Sigmoid colon (tissue), 7 donors: ENCODE results near the gene EFCAB9. TPM values are rescaled to one million over a fixed set of nuclear protein-coding genes. Genes with fewer than 3 reads are reported as not detected.

Experiments used
- DNase-seq: peaks from one replicate; pipeline ENCODE4 v3.0.0-alpha.2; 2019
- H3K27ac ChIP-seq, 4 donors: fragments of 200-600 bp; sonication (generic); one replicate each; pipeline ENCODE4 v1.5.1; 2016 to 2019; ENCODE audit warnings: mild to moderate bottlenecking in 1 of 4
- H3K27me3 ChIP-seq, 3 donors: fragments of 200-600 bp; sonication (generic); one replicate each; pipeline ENCODE4 v1.5.1; 2019; ENCODE audit warnings: mild to moderate bottlenecking in 1 of 3
- H3K36me3 ChIP-seq, 4 donors: fragments of 200-600 bp; sonication (generic); one replicate each; pipeline ENCODE4 v1.5.1; 2016 to 2019
- H3K4me1 ChIP-seq, 4 donors: fragments of 200-600 bp; sonication (generic); one replicate each; pipeline ENCODE4 v1.5.1; 2017 to 2019
- H3K4me3 ChIP-seq, 4 donors: fragments of 200-600 bp; sonication (generic); one replicate each; pipeline ENCODE4 v1.5.1; 2017 to 2019; ENCODE audit warnings: mild to moderate bottlenecking in 2 of 4, moderate library complexity in 1 of 4
- H3K9me3 ChIP-seq, 4 donors: fragments of 200-600 bp in 3 of 4; sonication (generic) in 3 of 4; one replicate each; pipeline versions ENCODE4 v1.5.1 to v1.6.1; 2013 to 2019
- CTCF ChIP-seq, 4 experiments: fragments of 450-650 bp in 3 of 4; fragments of 200-600 bp in 1 of 4; IDR thresholded peaks; one replicate each; pipeline ENCODE4 v1.5.1; 2016 to 2019; ENCODE audit warnings: antibody characterized with exemption in 4 of 4, mild to moderate bottlenecking in 3 of 4, moderate library complexity in 2 of 4
- EP300 ChIP-seq, 4 donors: sonication (generic); formaldehyde crosslinking; IDR thresholded peaks; one replicate each; pipeline ENCODE4 v1.6.1; 2017; ENCODE audit warnings: antibody characterized with exemption in 4 of 4
- POLR2A ChIP-seq, 2 donors: fragments of 450-650 bp; IDR thresholded peaks; one replicate each; pipeline ENCODE4 v1.6.1; 2016; ENCODE audit warnings: antibody characterized with exemption in 2 of 2, mild to moderate bottlenecking in 2 of 2, moderate library complexity in 2 of 2
- POLR2AphosphoS5 ChIP-seq, 4 donors: sonication (generic); formaldehyde crosslinking; IDR thresholded peaks; one replicate each; pipeline ENCODE4 v1.6.1; 2017; ENCODE audit warnings: antibody characterized with exemption in 4 of 4
- WGBS, 2 donors: extraction: QIAGEN DNeasy Blood & Tissue Kit; methylation state at CpG; one replicate each; pipeline ENCODE4 v1.1.7; 2013; 5-methylcytosine and 5-hydroxymethylcytosine counted together
- intact Hi-C: fragments of 100-400 bp; cut with DNase I; formaldehyde crosslinking; loops from one replicate; pipeline ENCODE4 v1.15.1; 2023
- polyA plus RNA-seq, 3 donors: library from polyadenylated mRNA; stranded (reverse); fragments of 200-250 nt; gene quantifications; one replicate each; pipeline ENCODE4 v1.2.3, GENCODE V29; 2013
- total RNA-seq, 4 donors: library from RNA; depleted of rRNA; stranded (reverse); fragments of >200 nt; gene quantifications; one replicate each; pipeline ENCODE4 v1.1.0, GENCODE V29; 2016
- donor health status: healthy with polysubstance abuse.
- donor health status: Bipolar disorder and iron deficiency.
- donor health status: healthy.

EFCAB9 gene
- total and polyA plus RNA-seq, 7 donors = not detected

- WGBS, 2 donors = 78 to 89% methylated on average over 9 of the region's 9 CpGs
- Histone ChIP-seq H3K27me3 (no peaks in the 10 kb centered on the region), H3K27ac (no peak overlapping the region), H3K36me3 (peaks cover 0 to 12% (median 0%) of the 10 kb centered on the region in 4 donors), H3K4me1 (peaks cover 0 to 8% (median 2%) of the 10 kb centered on the region in 4 donors), H3K4me3 (no peak overlapping the region), H3K9me3 (no peaks in the 10 kb centered on the region)
- no peak for TF ChIP-seq POLR2AphosphoS5 (IDR thresholded peaks at IDR 0.05)
- no peak for TF ChIP-seq CTCF (IDR thresholded peaks at IDR 0.05)
- no peak for TF ChIP-seq POLR2A (IDR thresholded peaks at IDR 0.05)
- no peak for TF ChIP-seq EP300 (IDR thresholded peaks at IDR 0.05)
- DNase-seq = no peak
- intact Hi-C loops = no loop called here
Observed at GRCh38 chr5:172160506-172160905, 33.5 kb upstream of the EFCAB9 start.

GRCh38 chr5:172162323-172162986 is 31.5 kb upstream of the EFCAB9 start:
- no peaks in the 10 kb centered on the region for H3K36me3 ChIP-seq
- H3K27ac ChIP-seq = no peak overlapping the region
- H3K4me3 ChIP-seq = no peak overlapping the region
- H3K4me1 ChIP-seq = peaks cover 0 to 8% (median 3%) of the 10 kb centered on the region in 4 donors
- DNase-seq = no peak
- 86 to 94% methylated on average over 5 of the region's 5 CpGs for WGBS, 2 donors
- no peaks in the 10 kb centered on the region for H3K27me3 ChIP-seq
- TF ChIP-seq POLR2AphosphoS5 (IDR thresholded peaks at IDR 0.05) = no peak
- TF ChIP-seq POLR2A (IDR thresholded peaks at IDR 0.05) = no peak
- TF ChIP-seq EP300 (IDR thresholded peaks at IDR 0.05) = no peak
- H3K9me3 ChIP-seq = no peaks in the 10 kb centered on the region
- intact Hi-C loops = no loop called here

GRCh38 chr5:172162987-172163343 is 31.0 kb upstream of the EFCAB9 start:
- H3K27ac ChIP-seq = no peak overlapping the region
- peaks cover 0 to 12% (median 5%) of the 10 kb centered on the region in 4 donors for H3K4me1 ChIP-seq
- H3K27me3 ChIP-seq = no peaks in the 10 kb centered on the region
- no peak for DNase-seq
- TF ChIP-seq CTCF (IDR thresholded peaks at IDR 0.05) (no peak), POLR2A (IDR thresholded peaks at IDR 0.05) (no peak), EP300 (IDR thresholded peaks at IDR 0.05) (no peak), POLR2AphosphoS5 (IDR thresholded peaks at IDR 0.05) (no peak)
- no peaks in the 10 kb centered on the region for H3K36me3 ChIP-seq
- 72 to 79% methylated on average over 5 of the region's 5 CpGs for WGBS, 2 donors
- H3K4me3 ChIP-seq = no peak overlapping the region
- no peaks in the 10 kb centered on the region for H3K9me3 ChIP-seq
- intact Hi-C loops = no loop called here

GRCh38 chr5:172163346-172163745 is 30.6 kb upstream of the EFCAB9 start:
- intact Hi-C loops = no loop called here
- WGBS, 2 donors = 63 to 74% methylated on average over 4 of the region's 4 CpGs
- Histone ChIP-seq H3K4me3 (no peak overlapping the region), H3K27ac (peak overlapping the region in 1 of 4 donors; percentile 15), H3K27me3 (no peaks in the 10 kb centered on the region), H3K36me3 (no peaks in the 10 kb centered on the region), H3K4me1 (peaks cover 0 to 16% (median 8%) of the 10 kb centered on the region in 4 donors), H3K9me3 (no peaks in the 10 kb centered on the region)
- TF ChIP-seq CTCF (IDR thresholded peaks at IDR 0.05) = no peak
- DNase-seq = no peak

DNA sequence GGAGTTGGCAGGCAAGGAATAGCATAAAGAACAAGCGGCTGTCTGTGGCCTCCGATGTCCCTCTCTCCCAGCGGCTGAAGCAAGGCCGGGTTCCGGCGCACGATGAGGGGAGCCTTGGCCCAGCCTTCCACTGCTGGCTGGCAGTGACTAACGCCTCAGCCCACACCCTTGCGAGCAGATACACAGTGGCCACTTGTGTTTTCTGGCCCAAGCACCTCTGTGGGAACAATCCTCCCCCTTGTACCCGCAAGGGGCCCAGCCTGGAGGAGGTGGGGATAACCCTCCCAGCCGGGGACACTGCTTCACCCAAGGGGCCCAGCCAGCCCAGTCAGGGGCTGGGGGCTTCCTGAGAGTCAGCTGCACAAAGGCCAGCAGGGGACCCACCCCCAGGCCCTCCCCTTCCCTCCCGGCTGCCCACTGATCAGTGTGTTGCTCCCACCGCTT is 29.2 kb upstream of the EFCAB9 start:
- Histone ChIP-seq H3K27ac (peak overlapping the region in 3 of 4 donors; percentile 39 to 52 (median 44)), H3K4me1 (peaks cover 0 to 22% (median 14%) of the 10 kb centered on the region in 4 donors), H3K27me3 (no peaks in the 10 kb centered on the region), H3K4me3 (no peak overlapping the region), H3K9me3 (no peaks in the 10 kb centered on the region), H3K36me3 (no peaks in the 10 kb centered on the region)
- DNase-seq = no peak
- no peak for TF ChIP-seq POLR2A (IDR thresholded peaks at IDR 0.05)
- no peak for TF ChIP-seq CTCF (IDR thresholded peaks at IDR 0.05)
- TF ChIP-seq POLR2AphosphoS5 (IDR thresholded peaks at IDR 0.05) = peak in 1 of 4 donors; percentile 13
- intact Hi-C loops = no loop called here
- WGBS, 2 donors = 83 to 86% methylated on average over 13 of the region's 13 CpGs
